Endothelial cell of umbilical vein (primary cell): ENCODE measurements around the gene TMOD1. TPM values are rescaled to one million over a fixed set of nuclear protein-coding genes. Genes with fewer than 3 reads are reported as not detected.

Experiments
- BruUV-seq: library from RNA; stranded (reverse); fragments of 400-500 nt; replicated peaks from 2 replicates; lab custom pipeline; 2021; lab: Mats Ljungman, UMichigan
- CTCF ChIA-PET: fragments of 300-600, 350-600 bp; sonication (Branson Sonifier 250); formaldehyde crosslinking; loops from one replicate; lab custom pipeline; 2021; ENCODE audit warnings: antibody characterized with exemption, inconsistent platforms; lab: Charles Lee
- POLR2A ChIA-PET: fragments of 300-600, 350-600 bp; sonication (Branson Sonifier 250); formaldehyde crosslinking; loops from one replicate; lab custom pipeline; 2021; ENCODE audit warnings: antibody characterized with exemption, inconsistent platforms; lab: Charles Lee
- DNase-seq: peaks from one replicate; pipeline ENCODE4 v3.0.0-alpha.2; 2011; ENCODE audit warnings: low read depth, low spot score
- FAIRE-seq: peaks from 2 replicates; lab custom pipeline; 2011; peaks lifted over from hg19 to GRCh38; lab: Jason Lieb, UNC
- H2AFZ ChIP-seq: 2 replicates; pipeline ENCODE4 v1.6.0; 2012; ENCODE audit warnings: low read depth, low read length, control low read depth, inconsistent platforms
- H3K27ac ChIP-seq: 2 replicates; pipeline ENCODE4 v1.5.1; 2011; ENCODE audit warnings: low read depth, mild to moderate bottlenecking, control low read depth, low read length, moderate library complexity; ENCODE audit not compliant: insufficient read depth
- H3K27me3 ChIP-seq, 2 experiments: 2 replicates each; pipeline versions ENCODE4 v1.6.0 to v1.6.1; 2011; ENCODE audit warnings: low read length in 2 of 2, mixed read lengths in 1 of 2; ENCODE audit not compliant: control insufficient read depth in 2 of 2, insufficient read depth in 2 of 2
- H3K36me3 ChIP-seq, 2 experiments: 2 replicates in 1 of 2; 3 replicates in 1 of 2; pipeline ENCODE4 v1.5.1; 2011; ENCODE audit warnings: low read length in 2 of 2, mild to moderate bottlenecking in 1 of 2, moderate library complexity in 1 of 2; ENCODE audit not compliant: control insufficient read depth in 2 of 2, insufficient read depth in 2 of 2; ENCODE audit errors: extremely low read depth in 1 of 2
- H3K4me1 ChIP-seq: 3 replicates; pipeline ENCODE4 v1.5.1; 2011; ENCODE audit warnings: mild to moderate bottlenecking, low read length; ENCODE audit not compliant: control insufficient read depth, insufficient read depth; ENCODE audit errors: extremely low read depth
- H3K4me2 ChIP-seq: 2 replicates; pipeline ENCODE4 v1.6.1; 2011; ENCODE audit warnings: low read length, control low read depth, mixed read lengths; ENCODE audit not compliant: insufficient read depth
- H3K4me3 ChIP-seq, 3 experiments: fragments of 200-600 bp in 1 of 3; sonication (generic), shearing (Covaris generic) in 1 of 3; replicated peaks in 1 of 3; 2 replicates each; pipeline ENCODE4 v1.5.1; 2011 to 2016; ENCODE audit warnings: control low read depth in 3 of 3, low read length in 3 of 3, mild to moderate bottlenecking in 2 of 3, inconsistent platforms in 1 of 3, low read depth in 1 of 3, moderate library complexity in 1 of 3; ENCODE audit not compliant: insufficient read depth in 1 of 3
- H3K79me2 ChIP-seq: 2 replicates; pipeline ENCODE4 v1.6.0; 2012; ENCODE audit warnings: low read length, inconsistent platforms; ENCODE audit not compliant: control insufficient read depth, insufficient read depth
- H3K9ac ChIP-seq: replicated peaks from 2 replicates; pipeline ENCODE3; 2011; ENCODE audit warnings: low read length, control low read depth; ENCODE audit not compliant: insufficient read depth; ENCODE audit errors: extremely low read depth
- H3K9me1 ChIP-seq: replicated peaks from 3 replicates; pipeline ENCODE4 v1.6.0; 2011; ENCODE audit warnings: mild to moderate bottlenecking, low read length; ENCODE audit not compliant: control insufficient read depth, insufficient read depth; ENCODE audit errors: extremely low read depth
- H3K9me3 ChIP-seq: replicated peaks from 2 replicates; pipeline ENCODE4 v1.5.1; 2012; ENCODE audit warnings: low read length, inconsistent platforms; ENCODE audit not compliant: control insufficient read depth, insufficient read depth
- H4K20me1 ChIP-seq: replicated peaks from 2 replicates; pipeline ENCODE3; 2011; ENCODE audit warnings: mild to moderate bottlenecking, low read length; ENCODE audit not compliant: control insufficient read depth, insufficient read depth; ENCODE audit errors: extremely low read depth
- EZH2 ChIP-seq: IDR thresholded peaks from 2 replicates; pipeline ENCODE4 v1.6.1; 2012; ENCODE audit warnings: borderline replicate concordance, low read depth, mild to moderate bottlenecking, moderate library complexity, low read length, inconsistent platforms; ENCODE audit not compliant: severe bottlenecking
- FOS ChIP-seq: IDR thresholded peaks from 2 replicates; pipeline ENCODE4 v1.6.1; 2011; ENCODE audit warnings: mild to moderate bottlenecking, low read length, moderate library complexity, borderline replicate concordance; ENCODE audit not compliant: insufficient read depth
- GATA2 ChIP-seq: IDR thresholded peaks from 2 replicates; pipeline ENCODE4 v1.7.0; 2011; ENCODE audit warnings: low read depth, mild to moderate bottlenecking, moderate library complexity, mixed read lengths, low read length; ENCODE audit not compliant: insufficient read length, insufficient read depth
- JUN ChIP-seq: IDR thresholded peaks from 2 replicates; pipeline ENCODE4 v1.6.1; 2011; ENCODE audit warnings: borderline replicate concordance, low read depth; ENCODE audit not compliant: insufficient read length, insufficient read depth
- MAX ChIP-seq: IDR thresholded peaks from 2 replicates; pipeline ENCODE4 v1.6.1; 2011; ENCODE audit not compliant: insufficient read depth, insufficient read length
- MYC ChIP-seq: IDR thresholded peaks from one replicate; pipeline ENCODE4 v1.6.1; 2011; ENCODE audit warnings: mild to moderate bottlenecking, low read depth, low read length
- POLR2A ChIP-seq: IDR thresholded peaks from 2 replicates; pipeline ENCODE4 v1.6.1; 2012; ENCODE audit warnings: low read depth, mild to moderate bottlenecking, control low read depth, low read length
- POLR2AphosphoS5 ChIP-seq: IDR thresholded peaks from 2 replicates; pipeline ENCODE4 v1.6.1; 2012; ENCODE audit warnings: low read depth, mild to moderate bottlenecking, control low read depth, low read length, moderate library complexity; ENCODE audit not compliant: insufficient read depth
- dilution Hi-C: fragments of 300-500 bp; cut with MboI; formaldehyde crosslinking; loops from one replicate; pipeline ENCODE4 v1.15.0; 2019; ENCODE audit warnings: low sequenced_read_pairs; ENCODE audit not compliant: extremely low pct_ligation_motif_present
- intact Hi-C: fragments of 100-400 bp; cut with micrococcal nuclease; formaldehyde crosslinking; loops from one replicate; pipeline ENCODE4 v1.10.0; 2022
- polyA plus RNA-seq, 4 experiments: library from polyadenylated mRNA; depleted of rRNA in 3 of 4; stranded (reverse) in 3 of 4; unstranded in 1 of 4; fragments of >200 nt; gene quantifications; 2 replicates each; pipeline versions ENCODE4 v1.2.1 to v1.2.3, GENCODE V29; 2011 to 2012; ENCODE audit warnings: missing spikeins in 1 of 4
- total RNA-seq: library from RNA; stranded (reverse); gene quantifications from 2 replicates; pipeline ENCODE4 v1.2.3, GENCODE V29; 2021
- TF ChIP-seq, protein P1 (sequence below), 2 donors: IDR thresholded peaks; 1 replicate in 1 of 2; 2 replicates in 1 of 2; pipeline ENCODE4 v1.5.1; 2011; ENCODE audit warnings: low read length in 2 of 2, mild to moderate bottlenecking in 2 of 2, moderate library complexity in 2 of 2, control low read depth in 1 of 2, inconsistent platforms in 1 of 2, low read depth in 1 of 2; ENCODE audit not compliant: insufficient read depth in 1 of 2; ENCODE audit errors: extremely low read depth in 1 of 2

TMOD1 gene
- total and polyA plus RNA-seq, 2 donors (not counting 3 experiments of a cell fraction or from before 2014, with no cell fraction given): 0.26 to 1.4 TPM

DNA sequence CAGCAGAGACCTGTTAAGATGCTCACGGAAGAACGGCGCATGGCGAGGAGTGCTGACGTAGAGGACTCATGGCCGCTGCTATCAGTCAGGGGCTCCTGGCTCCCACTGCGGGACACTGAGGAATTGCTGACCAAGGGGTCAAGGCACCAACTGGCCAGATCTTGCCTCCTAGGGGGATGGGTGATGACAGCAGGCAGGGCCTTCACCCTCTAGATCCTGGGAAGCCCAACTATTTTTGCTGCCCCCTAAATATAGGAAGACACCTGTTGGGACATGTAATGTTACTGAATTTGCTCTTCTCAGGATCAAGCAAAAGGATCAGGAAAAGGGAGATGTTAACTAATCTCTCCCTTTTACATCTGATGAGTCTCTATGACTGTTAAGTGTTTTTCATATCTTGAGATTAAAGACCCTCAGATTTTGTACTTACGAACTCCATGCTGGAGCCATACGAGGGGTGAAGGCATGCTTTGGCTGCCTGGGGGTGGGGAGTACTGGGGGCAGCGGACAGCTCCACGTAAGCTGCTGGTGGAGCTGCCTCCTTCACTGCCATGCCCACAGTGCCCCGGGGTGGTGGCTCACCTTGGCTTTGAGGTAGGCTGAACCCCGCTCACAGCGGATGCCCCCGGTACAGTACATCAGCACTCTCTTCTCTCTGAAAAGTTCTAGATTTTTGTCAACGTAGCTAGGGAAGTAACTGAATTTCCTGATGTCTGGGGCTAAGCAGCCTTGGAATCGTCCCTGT, 103.6 kb downstream of the TMOD1 start:
- no peaks in the 10 kb centered on the region for H3K9me1 ChIP-seq
- no peak overlapping the region for H3K9ac ChIP-seq
- H3K79me2 ChIP-seq: no peaks in the 10 kb centered on the region
- no peaks in the 10 kb centered on the region for H3K27me3 ChIP-seq
- peaks cover 9 to 19% of the 10 kb centered on the region in 2 experiments for H3K36me3 ChIP-seq
- H4K20me1 ChIP-seq: no peaks in the 10 kb centered on the region
- H2AFZ ChIP-seq: no peak overlapping the region
- intact Hi-C loops: no loop called here
- dilution Hi-C loops: loop anchor here (25.0 kb wide), 1 partner anchor 143 kb away; no protein-coding TSS in a partner anchor
- no peaks in the 10 kb centered on the region for H3K9me3 ChIP-seq
- CTCF ChIA-PET: interaction anchor here (15.7 kb wide), 1 partner anchor 134 kb away, joined by 775 read pairs; no protein-coding TSS in a partner anchor
- TF ChIP-seq MYC: no peak
- no peak for TF ChIP-seq JUN
- TF ChIP-seq EZH2: no peak
- TF ChIP-seq MAX: no peak
- TF ChIP-seq GATA2: no peak
- no peak for TF ChIP-seq FOS
- TF ChIP-seq POLR2A: no peak
- TF ChIP-seq POLR2AphosphoS5: no peak
- TF ChIP-seq, protein P1, sequence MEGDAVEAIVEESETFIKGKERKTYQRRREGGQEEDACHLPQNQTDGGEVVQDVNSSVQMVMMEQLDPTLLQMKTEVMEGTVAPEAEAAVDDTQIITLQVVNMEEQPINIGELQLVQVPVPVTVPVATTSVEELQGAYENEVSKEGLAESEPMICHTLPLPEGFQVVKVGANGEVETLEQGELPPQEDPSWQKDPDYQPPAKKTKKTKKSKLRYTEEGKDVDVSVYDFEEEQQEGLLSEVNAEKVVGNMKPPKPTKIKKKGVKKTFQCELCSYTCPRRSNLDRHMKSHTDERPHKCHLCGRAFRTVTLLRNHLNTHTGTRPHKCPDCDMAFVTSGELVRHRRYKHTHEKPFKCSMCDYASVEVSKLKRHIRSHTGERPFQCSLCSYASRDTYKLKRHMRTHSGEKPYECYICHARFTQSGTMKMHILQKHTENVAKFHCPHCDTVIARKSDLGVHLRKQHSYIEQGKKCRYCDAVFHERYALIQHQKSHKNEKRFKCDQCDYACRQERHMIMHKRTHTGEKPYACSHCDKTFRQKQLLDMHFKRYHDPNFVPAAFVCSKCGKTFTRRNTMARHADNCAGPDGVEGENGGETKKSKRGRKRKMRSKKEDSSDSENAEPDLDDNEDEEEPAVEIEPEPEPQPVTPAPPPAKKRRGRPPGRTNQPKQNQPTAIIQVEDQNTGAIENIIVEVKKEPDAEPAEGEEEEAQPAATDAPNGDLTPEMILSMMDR (IDR thresholded peaks at IDR 0.05; ENCODE audit: extremely low read depth in 1 of 2, insufficient read depth in 1 of 2, low read depth in 1 of 2, low read length in 2 of 2): no peak
- no peak for FAIRE-seq
- BruUV-seq: no TSS peak
- DNase-seq: no peak
- H3K4me1 ChIP-seq: no peaks in the 10 kb centered on the region
- H3K27ac ChIP-seq: no peak overlapping the region
- no peak overlapping the region for H3K4me2 ChIP-seq
- POLR2A ChIA-PET: no interaction called here
- H3K4me3 ChIP-seq: no peak overlapping the region
